Upper lobe of right lung (tissue), 1 donor: ENCODE results near the gene RALY. TPM values are rescaled to one million over a fixed set of nuclear protein-coding genes. Genes with fewer than 3 reads are reported as not detected.

Source experiments
- microRNA-seq: library from miRNA; unstranded; fragments of <30 nt; microRNA quantifications from one replicate; pipeline ENCODE4 v1.2.0, GENCODE V29; 2020; ENCODE audit warnings: borderline microRNAs expressed
- total RNA-seq: library from RNA; stranded (reverse); fragmentation: NEBNext Ultra II Directional; extraction: Animal tissue kit (Norgen Biotek cat#: 25700); gene quantifications from one replicate; pipeline ENCODE4 v1.2.1, GENCODE V29; 2021
- donor health status: DM: no; HTN: yes; CAD: no; lungs with severe emphysema.

The RALY gene
- total RNA-seq, 1 donor from 2014 or later: 130 TPM

Small RNAs within 50 kb of the gene (microRNA-seq; reads per million reads assigned to microRNA genes)
- gene MIR4755: not detected

Other genes with a start within 250 kb of the RALY start
- gene CHMP4B, start 182.6 kb upstream of the RALY start, total RNA-seq: 86.6 TPM
- gene EIF2S2, start 118.3 kb downstream of the RALY start, total RNA-seq: 54.4 TPM
- gene ASIP, start 247.5 kb downstream of the RALY start, total RNA-seq: not detected